ENCODE results near the gene C9orf57.

DNA sequence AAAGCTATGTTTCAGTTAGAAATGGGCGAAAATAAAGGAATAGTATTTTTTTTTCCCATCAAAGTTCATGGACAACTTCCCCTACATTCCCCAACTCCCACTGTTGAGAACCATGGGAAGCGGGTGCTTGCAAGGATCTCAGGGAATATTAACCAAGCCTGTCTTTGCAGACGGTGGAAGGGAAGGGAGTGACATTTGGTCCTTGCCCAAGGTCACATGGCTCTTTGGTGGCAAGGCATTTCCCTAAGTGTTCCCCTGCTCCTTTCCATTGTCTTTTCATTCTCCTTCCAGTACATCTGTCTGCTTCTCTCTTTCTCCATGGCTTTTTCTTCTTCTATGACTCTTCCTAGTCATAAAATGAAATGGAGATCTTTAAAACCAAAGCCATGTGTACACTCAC lies 19.0 kb downstream of the C9orf57 start:
- TF ChIP-seq, protein P1, sequence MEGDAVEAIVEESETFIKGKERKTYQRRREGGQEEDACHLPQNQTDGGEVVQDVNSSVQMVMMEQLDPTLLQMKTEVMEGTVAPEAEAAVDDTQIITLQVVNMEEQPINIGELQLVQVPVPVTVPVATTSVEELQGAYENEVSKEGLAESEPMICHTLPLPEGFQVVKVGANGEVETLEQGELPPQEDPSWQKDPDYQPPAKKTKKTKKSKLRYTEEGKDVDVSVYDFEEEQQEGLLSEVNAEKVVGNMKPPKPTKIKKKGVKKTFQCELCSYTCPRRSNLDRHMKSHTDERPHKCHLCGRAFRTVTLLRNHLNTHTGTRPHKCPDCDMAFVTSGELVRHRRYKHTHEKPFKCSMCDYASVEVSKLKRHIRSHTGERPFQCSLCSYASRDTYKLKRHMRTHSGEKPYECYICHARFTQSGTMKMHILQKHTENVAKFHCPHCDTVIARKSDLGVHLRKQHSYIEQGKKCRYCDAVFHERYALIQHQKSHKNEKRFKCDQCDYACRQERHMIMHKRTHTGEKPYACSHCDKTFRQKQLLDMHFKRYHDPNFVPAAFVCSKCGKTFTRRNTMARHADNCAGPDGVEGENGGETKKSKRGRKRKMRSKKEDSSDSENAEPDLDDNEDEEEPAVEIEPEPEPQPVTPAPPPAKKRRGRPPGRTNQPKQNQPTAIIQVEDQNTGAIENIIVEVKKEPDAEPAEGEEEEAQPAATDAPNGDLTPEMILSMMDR (IDR thresholded peaks at IDR 0.05): no peak
- no peak for TF ChIP-seq POLR2AphosphoS5 (IDR thresholded peaks at IDR 0.05; ENCODE audit: insufficient read depth in 1 of 2, low read depth in 1 of 2)

All from vagina (tissue), 2 donors.